Osteocyte (in vitro differentiated cells): Measurements from ENCODE around the gene ZNF821. TPM values are rescaled to one million over a fixed set of nuclear protein-coding genes. Genes with fewer than 3 reads are reported as not detected.
A peak's percentile ranks its signal among the peaks of the same experiment; 100 is the strongest.

Source experiments
- DNase-seq: peaks from one replicate; pipeline ENCODE4 v3.0.0; 2021; ENCODE audit warnings: mixed read lengths; ENCODE audit not compliant: unreplicated experiment; ENCODE audit errors: extremely low spot score
- H3K27ac Mint-ChIP-seq: one replicate; pipeline ENCODE4 v1.8.0; 2021; ENCODE audit warnings: mild to moderate bottlenecking, mixed read lengths; ENCODE audit not compliant: unreplicated experiment
- H3K27me3 Mint-ChIP-seq: one replicate; pipeline ENCODE4 v1.8.0; 2021; ENCODE audit warnings: mixed read lengths; ENCODE audit not compliant: unreplicated experiment
- H3K36me3 Mint-ChIP-seq: one replicate; pipeline ENCODE4 v1.8.0; 2021; ENCODE audit warnings: mixed read lengths; ENCODE audit not compliant: unreplicated experiment
- H3K4me1 Mint-ChIP-seq: one replicate; pipeline ENCODE4 v1.8.0; 2021; ENCODE audit warnings: mixed read lengths; ENCODE audit not compliant: unreplicated experiment
- H3K4me3 Mint-ChIP-seq: one replicate; pipeline ENCODE4 v1.8.0; 2021; ENCODE audit warnings: mild to moderate bottlenecking, moderate library complexity, mixed read lengths; ENCODE audit not compliant: unreplicated experiment
- H3K9me3 Mint-ChIP-seq: one replicate; pipeline ENCODE4 v1.8.0; 2021; ENCODE audit warnings: mixed read lengths; ENCODE audit not compliant: unreplicated experiment
- total RNA-seq: library from RNA; stranded (reverse); gene quantifications from 2 replicates; pipeline ENCODE4 v1.2.1, GENCODE V29; 2021
- TF ChIP-seq, protein P1 (sequence below): fragments of 200-600 bp; sonication (generic); IDR thresholded peaks from 2 replicates; pipeline ENCODE4 v1.5.0; 2021; ENCODE audit warnings: antibody characterized with exemption, mild to moderate bottlenecking, moderate library complexity

ZNF821 gene
- total RNA-seq, 1 donor from 2014 or later, result 14.1 TPM

DNA sequence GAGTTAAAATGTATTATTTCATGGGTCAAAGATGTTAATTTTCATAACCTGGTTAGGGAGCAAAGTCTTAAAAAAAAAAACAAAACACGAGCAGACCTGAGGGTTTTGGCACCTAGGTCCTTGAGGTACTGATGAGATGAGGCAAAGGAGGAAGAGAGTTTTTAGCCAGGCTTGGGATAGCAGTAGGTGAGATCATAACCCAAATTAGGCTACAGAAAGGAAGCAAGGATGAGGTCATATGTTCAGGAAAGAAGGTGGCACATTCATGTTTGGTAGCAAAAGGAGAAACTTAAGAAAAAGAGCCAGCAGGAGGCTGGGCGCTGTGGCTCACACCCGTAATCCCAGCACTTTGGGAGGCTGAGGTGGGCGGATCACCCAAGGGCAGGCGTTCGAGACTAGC, 35.4 kb downstream of the ZNF821 start:
- Mint-ChIP-seq H3K27me3 (no peaks in the 10 kb centered on the region), H3K36me3 (peaks cover 28% of the 10 kb centered on the region), H3K4me3 (no peak overlapping the region), H3K27ac (no peak overlapping the region), H3K9me3 (no peaks in the 10 kb centered on the region), H3K4me1 (peaks cover 22% of the 10 kb centered on the region)
- TF ChIP-seq, protein P1, sequence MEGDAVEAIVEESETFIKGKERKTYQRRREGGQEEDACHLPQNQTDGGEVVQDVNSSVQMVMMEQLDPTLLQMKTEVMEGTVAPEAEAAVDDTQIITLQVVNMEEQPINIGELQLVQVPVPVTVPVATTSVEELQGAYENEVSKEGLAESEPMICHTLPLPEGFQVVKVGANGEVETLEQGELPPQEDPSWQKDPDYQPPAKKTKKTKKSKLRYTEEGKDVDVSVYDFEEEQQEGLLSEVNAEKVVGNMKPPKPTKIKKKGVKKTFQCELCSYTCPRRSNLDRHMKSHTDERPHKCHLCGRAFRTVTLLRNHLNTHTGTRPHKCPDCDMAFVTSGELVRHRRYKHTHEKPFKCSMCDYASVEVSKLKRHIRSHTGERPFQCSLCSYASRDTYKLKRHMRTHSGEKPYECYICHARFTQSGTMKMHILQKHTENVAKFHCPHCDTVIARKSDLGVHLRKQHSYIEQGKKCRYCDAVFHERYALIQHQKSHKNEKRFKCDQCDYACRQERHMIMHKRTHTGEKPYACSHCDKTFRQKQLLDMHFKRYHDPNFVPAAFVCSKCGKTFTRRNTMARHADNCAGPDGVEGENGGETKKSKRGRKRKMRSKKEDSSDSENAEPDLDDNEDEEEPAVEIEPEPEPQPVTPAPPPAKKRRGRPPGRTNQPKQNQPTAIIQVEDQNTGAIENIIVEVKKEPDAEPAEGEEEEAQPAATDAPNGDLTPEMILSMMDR, result no peak
- DNase-seq, result no peak

- Mint-ChIP-seq H3K4me3 (peak overlapping the region; percentile 90), H3K36me3 (peaks cover 23% of the 10 kb centered on the region), H3K27ac (peak overlapping the region; percentile 76), H3K27me3 (no peaks in the 10 kb centered on the region), H3K4me1 (peaks cover 24% of the 10 kb centered on the region), H3K9me3 (no peaks in the 10 kb centered on the region)
- TF ChIP-seq, protein P1, result no peak
- no peak for DNase-seq
Observed at GRCh38 chr16:71847096-71847495, 36.9 kb downstream of the ZNF821 start.

GRCh38 chr16:71846431-71846830, 37.6 kb downstream of the ZNF821 start:
- H3K27me3 Mint-ChIP-seq, result no peaks in the 10 kb centered on the region
- DNase-seq, result no peak
- TF ChIP-seq, protein P1, result no peak
- peaks cover 19% of the 10 kb centered on the region for H3K36me3 Mint-ChIP-seq
- H3K4me3 Mint-ChIP-seq, result peak overlapping the region; percentile 90
- peak overlapping the region; percentile 76 for H3K27ac Mint-ChIP-seq
- peaks cover 24% of the 10 kb centered on the region for H3K4me1 Mint-ChIP-seq
- no peaks in the 10 kb centered on the region for H3K9me3 Mint-ChIP-seq

GRCh38 chr16:71845639-71846430, 38.1 kb downstream of the ZNF821 start, which contains the start of gene ATXN1L:
Gene ATXN1L, plus strand, starts transcription at chr16:71845976. Its CDS starts 3,765 bp downstream, at chr16:71849741.
- H3K9me3 Mint-ChIP-seq, result no peaks in the 10 kb centered on the region
- H3K36me3 Mint-ChIP-seq, result peaks cover 19% of the 10 kb centered on the region
- TF ChIP-seq, protein P1, result no peak
- H3K4me3 Mint-ChIP-seq, result peak within 1 kb of the TSS; percentile 90
- H3K27ac Mint-ChIP-seq, result peak within 1 kb of the TSS; percentile 93
- H3K4me1 Mint-ChIP-seq, result peaks cover 24% of the 10 kb centered on the region
- DNase-seq, result peak; percentile 97
- no peaks in the 10 kb centered on the region for H3K27me3 Mint-ChIP-seq

GRCh38 chr16:71843572-71843971, 40.4 kb downstream of the ZNF821 start:
- H3K27me3 Mint-ChIP-seq, result no peaks in the 10 kb centered on the region
- H3K36me3 Mint-ChIP-seq, result peaks cover 6% of the 10 kb centered on the region
- H3K4me3 Mint-ChIP-seq, result no peak overlapping the region
- H3K27ac Mint-ChIP-seq, result no peak overlapping the region
- H3K9me3 Mint-ChIP-seq, result no peaks in the 10 kb centered on the region
- no peak for DNase-seq
- H3K4me1 Mint-ChIP-seq, result peaks cover 24% of the 10 kb centered on the region
- TF ChIP-seq, protein P1, result no peak
